ENCODE results near the gene HSPA4. TPM values are rescaled to one million over a fixed set of nuclear protein-coding genes. Genes with fewer than 3 reads are reported as not detected.

HSPA4 gene
- total and polyA plus RNA-seq, 2 experiments from 2014 or later, result 340 to 343 TPM

- no peaks in the 10 kb centered on the region for H3K27me3 Mint-ChIP-seq (ENCODE audit: insufficient read depth, low read depth, poor library complexity)
- H3K36me3 ChIP-seq (ENCODE audit: insufficient read depth), result no peaks in the 10 kb centered on the region
- ATAC-seq, result no peak
- H3K27ac Mint-ChIP-seq, result no peak overlapping the region; the same call in 1 of the 2 replicates
- no peaks in the 10 kb centered on the region for H3K79me2 ChIP-seq (replicated peaks; ENCODE audit: insufficient read depth)
- no peak for DNase-seq (ENCODE audit: low spot score)
- H3K27ac ChIP-seq (ENCODE audit: low read depth), result no peak overlapping the region
- no peak overlapping the region for H3K4me3 Mint-ChIP-seq
- H3K27me3 ChIP-seq (ENCODE audit: insufficient read depth), result no peaks in the 10 kb centered on the region
- H3K9me2 ChIP-seq (ENCODE audit: insufficient read depth), result 0 out of 2 replicates have a peak, but pooled peaks cover 4% of the 10 kb centered on the region
- TF ChIP-seq CTCF (conservative IDR thresholded peaks at IDR 0.05; ENCODE audit: low read depth in 2 of 2) (no peak), STAT1 (IDR thresholded peaks at IDR 0.05; ENCODE audit: unreplicated experiment) (no peak), ETS1 (IDR thresholded peaks at IDR 0.05) (no peak), CREB1 (CRISPR knock-in tag; IDR thresholded peaks at IDR 0.05; ENCODE audit: low read depth) (no peak), NANOG (IDR thresholded peaks at IDR 0.05; ENCODE audit: borderline replicate concordance) (no peak), JUNB (IDR thresholded peaks at IDR 0.05; ENCODE audit: unreplicated experiment) (no peak), ZNF331 (CRISPR knock-in tag; IDR thresholded peaks at IDR 0.05; ENCODE audit: low read depth) (no peak), ZNF114 (CRISPR knock-in tag; IDR thresholded peaks at IDR 0.05) (no peak), POLR2AphosphoS5 (IDR thresholded peaks at IDR 0.05; ENCODE audit: low read depth) (no peak), EZH2 (IDR thresholded peaks at IDR 0.05; ENCODE audit: low read depth, unreplicated experiment) (no peak), ZNF462 (CRISPR knock-in tag; IDR thresholded peaks at IDR 0.05) (no peak), EZH2phosphoT487 (IDR thresholded peaks at IDR 0.05; ENCODE audit: unreplicated experiment) (no peak)
- no peak overlapping the region for H3K4me2 ChIP-seq
- H3K4me3 ChIP-seq, result no peak overlapping the region
- no peak overlapping the region for H2AFZ ChIP-seq
- no peaks in the 10 kb centered on the region for H3F3A ChIP-seq (replicated peaks; ENCODE audit: low read depth)
- H3K36me3 Mint-ChIP-seq (ENCODE audit: low read depth), result no peaks in the 10 kb centered on the region
- peaks cover 5% of the 10 kb centered on the region; the same call in 1 of the 3 replicates for H3K4me1 Mint-ChIP-seq
- peaks cover 5% of the 10 kb centered on the region; the same call in 1 of the 3 replicates for H3K9me3 Mint-ChIP-seq
- no peaks in the 10 kb centered on the region for H4K20me1 ChIP-seq (replicated peaks; ENCODE audit: insufficient read depth)
- no peaks in the 10 kb centered on the region for H3K4me1 ChIP-seq (ENCODE audit: insufficient read depth)
Measured at GRCh38 chr5:133149345-133149744, 97.5 kb downstream of the HSPA4 start.
